HG02938 (cell line): ENCODE results near the gene TNPO3.
"Not testable (repeated sequence)": the region's sequence is repeated elsewhere in the genome, so short reads cannot be mapped to it uniquely, and the experiment has no call there.

Source experiments
- ATAC-seq: cut with Tn5 transposase; IDR thresholded peaks from one replicate; pipeline ENCODE4 v1.9.1; 2021; ENCODE audit warnings: mild to moderate bottlenecking, moderate library complexity; ENCODE audit not compliant: unreplicated experiment

TNPO3 gene

DNA sequence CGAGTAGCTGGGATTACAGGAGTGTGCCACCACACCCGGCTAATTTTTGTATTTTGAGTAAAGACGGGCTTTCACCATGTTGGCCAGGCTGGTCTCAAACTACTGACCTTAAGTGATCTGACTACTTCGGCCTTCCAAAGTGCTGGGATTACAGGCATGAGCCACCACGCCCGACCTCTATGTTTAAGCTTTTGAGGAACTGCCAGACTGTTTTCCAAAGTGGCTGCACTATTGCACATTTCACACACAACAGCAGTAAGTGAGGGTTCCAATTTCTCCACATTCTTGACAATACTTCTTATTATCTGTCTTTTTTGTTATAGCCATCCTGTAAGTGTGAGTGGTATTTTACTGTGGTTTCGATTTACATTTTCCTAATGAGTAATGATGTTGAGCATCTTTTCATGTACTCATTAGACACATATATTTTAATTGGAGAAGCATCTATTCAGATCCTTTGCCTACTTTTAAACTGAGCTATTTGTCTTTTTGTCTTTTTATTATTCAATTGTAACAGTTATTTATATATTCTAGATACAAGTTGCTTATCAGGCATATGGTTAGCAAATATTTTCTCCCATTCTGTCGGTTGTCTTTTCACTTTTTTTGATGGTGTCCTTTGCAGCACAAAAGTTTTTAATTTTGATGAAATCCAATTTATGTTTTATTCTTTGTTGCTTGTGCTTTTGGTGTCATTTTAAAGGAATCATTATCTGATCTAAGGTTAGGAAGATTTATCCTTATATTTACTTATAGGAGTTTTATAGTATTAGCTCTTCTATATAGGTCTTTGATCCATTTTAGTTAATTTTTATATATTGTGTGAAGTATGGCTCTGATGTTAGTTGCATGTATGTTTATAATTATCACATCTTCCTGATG, 130.0 kb downstream of the TNPO3 start:
- ATAC-seq, result no peak

DNA sequence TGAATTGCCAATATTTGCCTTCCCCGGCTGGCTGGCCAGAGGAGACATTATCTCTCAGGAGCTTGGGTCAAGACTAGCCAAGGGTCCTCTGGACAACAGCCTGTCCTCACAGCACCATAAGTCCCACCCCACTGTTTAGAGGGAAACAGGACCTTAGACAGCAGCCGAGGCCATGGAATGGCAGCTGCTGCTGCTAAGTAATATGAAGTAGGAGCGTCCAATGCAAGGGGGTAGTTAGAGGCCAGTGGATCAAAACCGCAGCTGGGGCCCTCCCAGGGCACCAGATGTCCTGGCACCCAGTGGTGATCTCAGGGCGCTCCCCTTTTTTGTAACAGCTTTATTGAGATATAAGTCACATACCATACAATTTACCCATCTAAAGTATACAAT, 131.5 kb downstream of the TNPO3 start:
- no peak for ATAC-seq

DNA sequence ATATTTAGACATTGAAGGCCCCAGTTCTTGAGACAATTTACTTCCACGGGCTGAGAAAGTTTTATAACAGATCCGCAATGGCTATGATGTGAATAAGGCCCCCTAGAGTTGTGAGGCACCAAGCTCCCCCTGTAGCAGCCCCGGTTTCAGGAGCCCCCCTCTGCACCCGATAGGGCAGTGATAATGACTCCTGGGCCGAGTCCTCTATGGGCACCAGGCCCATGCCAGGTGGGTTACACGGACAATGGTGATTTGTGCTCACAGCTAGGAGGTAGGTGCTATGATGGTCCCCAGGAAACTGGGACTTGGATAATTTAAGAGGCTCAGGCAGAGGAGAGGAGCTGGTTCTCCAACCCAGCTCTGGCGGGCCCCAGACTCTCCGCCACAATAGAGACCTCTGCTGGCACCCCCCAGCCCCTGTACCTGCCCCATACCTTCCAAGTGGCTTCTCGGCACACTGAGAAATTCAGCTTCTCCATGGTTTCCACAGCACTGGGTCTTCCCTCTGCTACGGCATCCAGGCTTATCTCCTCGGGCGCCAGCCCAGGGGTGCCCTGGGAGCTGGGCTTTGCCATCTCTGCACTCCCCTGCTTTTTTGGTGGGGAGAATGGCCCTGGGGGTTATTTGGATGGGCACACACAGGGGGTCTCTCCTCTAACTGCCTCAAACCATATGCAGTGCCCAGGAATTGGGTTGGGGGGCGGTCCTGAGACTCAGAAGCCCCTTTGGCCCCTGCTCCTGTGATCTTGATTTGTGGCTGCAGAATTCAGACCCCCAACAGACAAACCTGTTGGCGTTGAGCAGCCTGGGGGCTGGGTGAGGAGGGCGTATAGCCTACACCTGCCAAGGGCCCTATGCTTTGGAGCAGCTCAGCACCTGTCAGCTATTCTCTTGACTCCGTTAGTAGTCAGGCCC, 132.2 kb downstream of the TNPO3 start:
- no peak for ATAC-seq

DNA sequence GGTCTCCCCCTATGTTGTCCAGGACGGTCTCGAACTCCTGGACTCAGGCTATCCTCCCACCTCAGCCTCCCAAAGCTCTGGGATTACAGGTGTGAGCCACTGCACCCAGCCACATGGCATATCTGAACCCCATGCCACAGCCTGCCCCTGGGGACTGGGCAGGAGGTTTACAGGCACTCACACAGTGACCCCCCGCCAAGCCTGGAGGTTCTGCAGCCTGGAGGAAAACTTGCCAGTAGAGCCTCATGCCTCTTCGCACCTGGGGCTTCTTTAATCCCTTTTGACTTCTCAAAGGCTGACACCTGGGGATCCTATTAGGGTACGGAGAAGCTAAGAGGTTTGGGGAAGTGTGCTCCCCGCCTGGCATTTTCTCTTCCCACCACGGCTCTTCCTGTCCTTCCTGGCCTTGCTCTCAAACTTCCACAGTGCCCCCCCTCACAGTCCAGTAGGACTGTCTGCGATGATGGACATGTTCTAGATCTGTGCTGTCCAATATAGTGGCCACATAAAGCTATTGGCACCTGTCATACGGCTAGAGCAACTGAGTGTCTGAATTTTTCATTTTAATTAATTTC, 133.0 kb downstream of the TNPO3 start:
- ATAC-seq, result no peak

DNA sequence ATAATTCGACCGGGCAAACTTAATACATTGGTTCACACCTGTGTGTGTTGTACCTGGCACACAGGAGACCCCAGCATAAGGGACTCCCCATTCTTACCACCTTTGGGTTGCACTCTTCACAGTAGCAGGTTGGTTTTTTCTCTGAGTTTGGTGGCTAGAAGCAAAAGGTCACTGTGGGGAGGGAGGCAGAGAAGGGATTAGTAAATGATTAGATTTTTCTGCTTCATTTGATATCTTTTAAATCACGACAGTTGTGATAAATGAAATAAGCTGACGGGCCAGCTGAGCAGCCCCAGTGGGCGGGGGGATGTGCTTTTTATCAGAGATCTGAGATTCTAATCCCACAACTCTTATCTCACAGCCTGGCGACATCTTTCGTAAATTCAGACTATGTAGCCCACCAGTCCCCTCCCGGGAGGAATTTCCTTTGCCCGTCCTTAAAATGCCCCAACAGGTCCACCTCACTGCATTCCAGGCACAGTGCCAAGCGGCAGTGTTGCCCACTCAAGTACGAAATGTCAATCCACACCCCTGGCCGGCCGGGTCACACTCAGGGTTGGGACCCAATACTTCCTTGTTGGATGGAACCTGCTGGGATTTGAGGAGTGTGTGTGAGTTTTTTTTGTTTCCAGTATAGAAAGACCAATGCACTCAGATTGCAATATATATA, 133.9 kb downstream of the TNPO3 start:
- no peak for ATAC-seq

DNA sequence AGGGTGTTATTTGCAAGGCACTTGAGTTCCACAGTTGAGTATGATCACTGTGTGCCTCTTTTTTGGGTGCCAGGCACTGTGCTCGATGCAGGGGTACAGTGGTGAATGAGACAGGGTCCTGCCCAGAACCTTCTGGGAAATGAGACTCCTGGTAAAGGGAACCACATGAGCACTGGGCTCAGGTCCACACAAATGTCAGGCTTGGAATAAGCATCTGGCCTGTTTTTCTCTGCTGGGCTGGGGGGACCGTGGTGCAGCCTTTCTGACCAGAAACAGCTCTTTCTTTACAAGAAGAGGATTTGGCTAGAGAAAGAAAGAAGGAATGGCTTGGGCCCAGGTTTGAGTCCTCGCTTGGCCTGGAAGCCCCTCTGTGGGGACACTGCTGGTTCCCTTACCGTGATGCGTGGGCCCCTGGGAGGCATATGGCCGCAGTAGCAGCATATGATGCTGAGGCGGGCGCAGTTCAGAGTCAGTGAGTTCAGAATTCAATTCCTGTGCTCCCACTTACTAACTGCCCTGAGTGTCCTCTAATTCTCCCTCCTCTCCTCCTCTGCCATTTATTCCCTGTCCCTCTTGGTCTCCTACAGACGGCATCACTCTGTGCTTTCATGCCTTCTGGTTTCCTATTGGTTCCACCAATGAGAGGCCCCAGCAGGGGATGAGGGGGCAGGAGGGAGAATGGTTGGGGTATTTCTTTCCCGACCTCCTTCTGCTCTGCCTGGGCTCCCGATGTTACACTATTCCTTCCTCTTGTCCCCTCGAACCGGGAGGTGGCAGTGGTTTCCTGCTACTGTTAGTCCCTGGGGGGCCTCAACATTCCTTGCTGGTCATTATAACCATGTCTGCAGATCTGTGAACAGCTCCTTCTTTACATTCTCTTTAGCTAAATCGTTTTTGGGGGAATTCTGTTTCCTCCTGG, 134.8 kb downstream of the TNPO3 start:
- no peak for ATAC-seq

DNA sequence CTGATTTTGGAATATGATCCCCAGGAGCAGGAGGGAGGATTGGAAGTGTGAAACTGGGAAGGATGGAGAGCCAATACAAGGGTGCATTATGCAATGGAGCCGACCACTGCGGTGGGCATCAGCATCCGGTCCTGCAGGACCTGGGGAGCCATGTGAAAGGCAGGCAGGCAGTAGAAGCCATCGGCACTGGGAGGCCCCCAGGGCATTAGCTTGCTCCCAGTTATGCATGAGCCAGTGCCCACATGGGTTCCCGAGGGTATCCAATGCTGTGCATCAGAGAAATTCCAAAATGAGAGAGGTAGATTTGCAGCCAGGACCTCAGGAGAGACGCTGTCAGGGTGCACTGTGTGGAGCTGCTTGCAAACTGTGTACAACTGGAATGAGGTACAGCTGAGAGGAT, 135.7 kb downstream of the TNPO3 start:
- ATAC-seq, result no peak

DNA sequence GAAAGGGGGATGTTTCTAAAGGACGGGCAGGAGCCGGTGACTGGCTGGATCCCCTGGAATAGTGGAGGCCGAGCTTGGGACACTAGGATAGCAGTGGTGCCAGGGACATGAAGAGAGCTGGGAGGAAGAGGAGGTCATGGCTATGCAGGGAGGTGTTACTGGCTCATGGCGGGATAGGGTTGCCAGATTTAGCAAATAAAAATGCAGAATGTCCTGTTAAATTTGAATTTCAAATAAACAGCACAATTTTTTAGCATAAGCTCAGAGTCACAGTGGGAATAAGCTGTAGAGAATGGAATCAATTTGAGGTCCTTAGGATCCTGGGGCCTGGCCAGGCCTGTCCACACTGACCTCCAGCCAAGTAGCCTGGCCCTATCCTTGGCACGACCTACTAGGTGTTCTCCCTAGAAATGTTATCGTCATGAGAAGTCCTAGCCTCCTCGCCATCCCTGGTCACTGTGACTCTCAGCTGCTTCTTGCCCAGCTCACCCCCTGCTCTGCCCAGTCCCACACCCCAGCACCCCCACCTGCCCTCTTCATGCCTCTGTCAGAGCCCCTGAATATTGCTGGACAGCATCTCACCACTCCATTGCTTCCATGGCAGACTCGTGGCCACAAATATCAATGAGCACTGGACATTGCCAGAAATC, 136.8 kb downstream of the TNPO3 start:
- ATAC-seq, result no peak

DNA sequence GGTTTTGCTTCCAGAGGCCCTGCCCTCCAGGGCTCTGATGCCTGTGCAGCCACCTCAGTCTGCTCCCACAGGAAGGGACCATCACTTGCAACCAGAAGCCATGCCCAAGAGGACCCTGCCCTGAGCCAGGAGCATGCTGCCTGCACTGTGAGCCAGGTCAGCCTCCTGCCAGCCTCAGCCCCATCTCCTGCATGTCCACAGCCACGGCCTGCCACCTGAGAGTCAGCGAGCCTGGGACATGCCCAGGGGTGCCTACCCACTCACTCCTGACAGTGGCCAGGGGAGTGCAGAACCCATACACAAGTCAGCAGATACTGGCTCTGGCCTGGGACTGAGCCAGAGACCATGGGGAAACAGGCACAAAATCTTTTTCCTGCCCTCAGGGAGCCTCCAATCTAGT, 137.8 kb downstream of the TNPO3 start:
- ATAC-seq, result no peak

DNA sequence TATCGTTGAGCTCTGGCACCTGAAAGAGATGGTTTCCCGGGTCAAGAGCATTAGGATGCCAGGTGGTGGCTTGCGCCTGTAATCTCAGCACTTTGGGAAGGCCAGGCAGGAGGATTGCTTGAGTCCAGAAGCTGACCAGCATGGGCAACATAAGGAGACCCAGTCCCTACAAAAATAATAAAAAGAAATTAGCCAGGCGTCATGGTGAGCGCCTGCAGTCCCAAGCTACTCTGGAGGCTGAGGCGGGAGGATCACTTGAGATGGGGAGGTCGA, 138.3 kb downstream of the TNPO3 start:
- ATAC-seq, result no peak

DNA sequence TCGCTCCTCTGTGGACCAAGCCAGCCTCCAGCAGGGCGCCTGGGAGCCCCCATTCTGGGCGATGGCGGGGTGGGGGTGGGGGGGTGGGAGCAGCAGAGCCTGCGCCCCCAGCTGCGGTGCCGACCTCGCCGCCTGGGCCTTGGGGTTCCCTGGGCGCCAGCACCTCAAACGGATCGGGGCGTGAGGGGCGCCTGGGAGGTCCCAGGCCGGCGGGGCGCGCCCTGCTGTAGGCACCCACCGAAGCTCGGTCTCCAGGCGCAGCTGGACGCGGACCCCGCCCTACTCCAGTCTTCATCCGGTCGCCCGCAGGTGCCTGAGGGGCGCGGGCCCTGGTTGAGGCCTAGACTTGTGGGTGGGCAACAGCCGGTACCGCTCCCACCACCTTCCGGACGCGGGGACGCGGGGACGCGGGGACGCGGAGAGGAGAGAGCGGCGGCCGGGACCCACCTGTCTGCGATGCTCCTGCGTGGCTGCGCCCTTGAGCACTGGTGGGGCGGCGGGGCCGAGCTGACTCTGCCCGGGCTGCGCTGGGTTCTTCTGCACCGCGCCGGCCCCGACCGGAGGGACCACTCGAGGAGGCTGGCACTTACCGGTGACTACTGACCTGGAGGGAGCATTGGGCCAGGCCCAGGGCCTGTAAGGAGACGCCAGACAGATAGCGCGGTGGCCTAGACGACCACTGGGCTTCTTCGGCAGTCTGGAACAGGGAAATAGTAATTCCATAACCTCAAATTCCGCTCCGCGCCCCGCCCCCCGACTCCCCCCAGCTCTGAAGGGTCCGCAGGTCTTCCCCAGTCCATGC, 138.9 kb downstream of the TNPO3 start:
- no peak for ATAC-seq

DNA sequence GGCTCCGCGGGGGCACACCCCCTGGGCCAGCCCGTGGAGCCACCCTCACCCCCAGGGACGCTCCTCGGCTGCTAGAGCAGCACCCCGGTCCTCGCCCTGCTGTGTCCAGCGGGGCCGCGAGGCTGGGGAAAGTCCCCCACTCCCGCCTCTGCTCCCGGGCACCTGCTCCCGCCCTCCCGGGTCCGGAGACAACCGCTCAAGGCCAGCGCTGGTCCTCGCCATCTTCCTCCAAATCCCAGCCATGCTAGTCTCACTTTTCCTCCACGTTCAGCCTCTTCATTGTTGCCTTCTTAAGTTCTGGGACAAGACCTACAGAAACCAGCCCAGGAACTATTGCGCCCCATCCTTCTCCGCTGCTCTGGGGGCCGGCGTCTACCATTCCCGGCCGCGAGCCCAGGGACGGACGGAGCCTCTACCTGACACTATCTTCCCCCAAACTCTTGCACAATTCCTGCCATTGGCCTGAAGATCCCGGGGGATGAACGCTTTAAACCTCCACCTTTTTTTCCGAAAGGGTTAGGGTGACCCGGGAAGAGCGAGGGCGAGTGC, 139.6 kb downstream of the TNPO3 start:
- ATAC-seq, result no peak

DNA sequence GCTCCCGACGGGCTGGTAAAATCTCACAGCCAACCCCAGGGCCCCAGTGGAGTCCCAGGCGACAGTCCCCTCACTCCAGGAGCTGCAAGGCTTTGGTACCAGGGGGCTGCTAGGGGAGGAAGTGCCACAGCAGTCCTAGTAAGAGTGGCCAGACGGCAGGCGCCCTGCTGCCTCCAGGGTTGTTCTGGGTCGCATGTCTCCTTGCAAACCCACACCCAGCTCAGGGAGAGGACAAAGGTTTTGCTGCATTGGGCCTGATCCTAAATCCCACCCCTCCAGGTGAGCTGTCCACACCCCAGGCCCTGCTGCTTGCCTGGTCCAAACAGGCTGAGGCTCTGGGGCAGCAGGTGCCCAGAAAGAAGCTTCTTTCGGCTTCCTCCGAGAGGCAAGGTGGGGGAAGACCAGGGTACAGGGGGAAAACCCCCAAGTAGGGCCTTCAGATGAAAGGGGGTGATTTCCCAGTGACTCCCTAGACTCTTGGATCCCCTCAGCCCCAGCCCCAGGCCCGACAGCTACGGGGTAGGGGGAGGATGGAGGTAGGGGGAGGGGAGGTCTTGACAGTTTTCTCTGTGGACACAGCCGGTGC, 140.3 kb downstream of the TNPO3 start:
- peak; percentile 40 for ATAC-seq

DNA sequence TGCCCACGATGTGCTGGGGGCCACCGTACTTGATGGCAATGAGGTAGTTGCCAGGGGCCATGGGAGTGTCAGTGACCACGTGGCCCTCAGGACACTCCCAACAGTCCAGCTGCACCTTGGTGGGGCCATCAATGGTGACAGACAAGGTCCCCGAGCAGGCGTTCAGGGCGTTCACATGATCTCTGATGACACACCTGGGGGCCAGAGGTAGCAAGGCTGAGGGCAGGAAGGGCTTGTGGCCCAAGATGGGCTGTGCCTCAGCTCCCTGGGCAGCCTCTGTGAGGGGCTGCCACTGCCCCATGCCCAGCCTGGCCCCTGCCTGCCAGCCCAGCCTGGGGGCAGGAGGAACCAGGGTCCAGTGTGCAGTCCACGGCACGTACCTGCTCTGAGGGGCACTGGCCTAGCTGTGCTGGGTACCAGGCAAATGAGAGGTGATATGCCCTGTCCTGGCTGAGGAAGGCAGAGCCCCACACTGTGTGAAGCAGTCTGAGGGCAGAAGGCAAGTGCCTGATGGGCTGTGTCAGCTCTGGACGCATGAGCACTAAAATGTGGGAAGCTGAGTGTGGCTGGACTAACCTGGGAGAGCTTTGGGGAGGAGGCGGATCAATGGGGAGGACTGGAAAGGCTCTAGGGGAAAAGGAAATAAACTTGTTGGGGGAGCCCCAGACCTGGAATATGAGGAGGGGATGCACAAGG, 140.9 kb downstream of the TNPO3 start:
- no peak for ATAC-seq

DNA sequence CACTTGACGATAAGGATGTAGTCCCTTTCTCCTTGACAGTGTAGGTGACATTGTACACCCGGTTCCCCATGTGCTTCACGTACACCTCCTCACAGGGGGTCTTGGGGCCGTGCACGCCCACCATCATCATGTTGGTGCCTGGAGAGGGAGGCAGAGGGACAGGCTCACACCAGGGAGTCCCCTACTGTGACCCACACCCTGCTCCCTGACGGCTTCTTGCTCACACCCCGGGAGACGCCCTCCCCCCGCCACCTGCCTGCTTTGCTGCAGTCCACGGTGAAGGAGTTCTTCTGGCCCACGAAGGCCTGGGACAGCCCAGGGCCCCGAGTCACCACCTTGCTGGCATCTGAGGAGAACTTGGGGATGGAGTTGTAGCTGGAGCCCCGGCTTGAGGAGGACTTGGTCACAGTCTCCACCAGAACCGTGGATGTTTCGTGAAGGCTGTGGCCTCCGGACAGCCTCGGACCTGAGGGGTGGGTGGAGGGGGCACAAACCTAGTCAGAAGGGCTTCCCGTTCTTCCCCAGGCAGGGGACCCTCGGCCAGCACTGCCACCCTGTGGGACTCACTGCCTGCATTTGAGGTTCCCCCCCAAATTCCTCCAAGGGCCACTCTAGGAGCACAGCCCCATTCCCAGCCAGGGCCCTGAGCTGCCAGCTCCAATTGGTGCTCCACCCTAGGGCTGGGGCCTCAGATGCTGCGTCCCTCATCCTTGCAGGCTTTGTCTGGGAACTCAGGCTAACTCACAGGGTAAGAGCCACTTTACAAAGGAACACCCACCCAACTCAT, 142.0 kb downstream of the TNPO3 start:
- not testable (repeated sequence) for ATAC-seq

DNA sequence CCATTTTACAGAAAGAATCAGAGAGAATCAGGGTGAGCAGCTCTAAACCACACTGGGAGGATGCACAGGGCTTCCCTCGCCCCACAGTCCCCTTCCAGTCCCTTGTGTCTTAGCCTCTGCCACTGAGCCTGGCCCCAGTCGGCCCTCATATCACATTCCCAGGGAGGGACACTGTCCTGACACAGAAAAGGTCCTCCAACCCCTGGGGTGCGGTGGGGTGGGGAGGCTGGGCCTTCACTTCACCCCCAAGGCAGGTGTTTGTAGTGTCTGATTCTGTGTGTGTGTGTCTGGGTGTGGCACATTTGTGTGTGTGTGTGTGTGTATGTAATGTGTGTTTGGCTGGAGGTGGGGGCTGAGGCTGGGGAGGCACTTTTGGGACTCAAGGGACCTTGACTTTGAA, 142.6 kb downstream of the TNPO3 start:
- no peak for ATAC-seq
